HG03558 (cell line): Measurements from ENCODE around the gene WWC2.

ENCODE experiments used
- ATAC-seq: cut with Tn5 transposase; IDR thresholded peaks from one replicate; pipeline ENCODE4 v1.9.1; 2021; ENCODE audit warnings: moderate number of reproducible peaks; ENCODE audit not compliant: unreplicated experiment; ENCODE audit errors: extremely low read depth

WWC2 gene

DNA sequence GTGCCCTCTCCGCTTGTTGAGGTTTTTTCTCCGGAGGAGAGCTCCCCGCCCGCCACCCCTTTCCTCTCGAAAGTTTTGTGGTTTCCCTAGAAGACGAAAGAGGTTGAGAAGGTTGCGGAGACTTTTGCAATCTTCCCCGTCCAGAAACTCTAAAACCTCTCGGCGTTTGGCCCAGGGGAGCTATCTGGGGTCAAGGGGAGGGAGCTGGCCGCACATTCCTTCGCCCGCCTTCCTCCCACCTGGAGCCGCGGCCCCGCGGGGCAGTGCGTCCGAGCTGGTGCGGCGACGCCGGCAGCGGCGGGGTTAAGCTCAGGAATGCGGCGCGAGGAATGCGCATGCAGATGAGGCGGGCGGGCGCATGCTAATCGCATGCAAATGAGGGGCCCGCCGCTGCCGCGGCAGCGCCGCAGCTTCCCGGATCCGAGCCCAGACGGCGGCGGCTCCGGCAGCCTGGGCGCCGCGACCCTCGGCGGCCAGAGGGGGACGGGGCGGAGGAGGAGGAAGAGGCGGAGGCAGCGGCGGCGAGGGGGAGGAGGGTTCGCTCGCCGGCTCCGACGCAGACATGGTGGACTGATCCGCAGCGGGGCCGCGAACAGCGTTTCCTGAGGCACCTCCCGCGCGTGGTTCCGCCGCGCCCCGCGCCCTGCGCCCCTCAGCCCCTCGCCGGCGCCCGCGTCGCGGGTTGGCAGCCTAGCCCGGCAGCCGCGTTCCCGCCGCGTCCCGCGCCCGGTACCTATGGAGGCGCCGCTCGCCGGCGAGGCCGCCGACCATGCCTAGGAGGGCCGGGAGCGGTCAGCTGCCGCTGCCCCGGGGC is at the start of gene WWC2:
TSS of gene WWC2 (plus strand) at position 535 of the 814 bp plus-strand sequence. CDS start at position 770, 235 bp downstream.
- no peak for ATAC-seq

GRCh38 chr4:183053681-183054080 is 45.4 kb upstream of the WWC2 start:
- no peak for ATAC-seq

DNA sequence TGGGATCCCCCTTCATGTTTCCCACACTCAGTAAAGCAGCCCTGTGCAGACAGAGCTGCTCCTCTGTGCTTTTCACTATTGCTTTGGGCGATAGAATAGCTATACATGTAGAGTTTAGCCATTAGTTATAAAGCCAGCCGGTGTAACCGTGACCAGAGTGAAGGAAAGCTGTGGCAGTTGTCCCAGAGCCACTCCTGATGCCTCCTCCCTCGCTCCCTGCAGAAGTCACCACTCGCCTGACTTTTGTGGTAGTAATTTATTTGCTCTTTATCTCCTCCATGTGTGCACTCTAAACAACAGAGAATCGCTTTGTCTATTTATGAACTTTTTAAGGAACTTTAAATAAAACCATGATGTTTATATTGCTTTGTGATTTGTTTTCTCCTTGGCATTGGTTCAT is 41.8 kb upstream of the WWC2 start:
- no peak for ATAC-seq

DNA sequence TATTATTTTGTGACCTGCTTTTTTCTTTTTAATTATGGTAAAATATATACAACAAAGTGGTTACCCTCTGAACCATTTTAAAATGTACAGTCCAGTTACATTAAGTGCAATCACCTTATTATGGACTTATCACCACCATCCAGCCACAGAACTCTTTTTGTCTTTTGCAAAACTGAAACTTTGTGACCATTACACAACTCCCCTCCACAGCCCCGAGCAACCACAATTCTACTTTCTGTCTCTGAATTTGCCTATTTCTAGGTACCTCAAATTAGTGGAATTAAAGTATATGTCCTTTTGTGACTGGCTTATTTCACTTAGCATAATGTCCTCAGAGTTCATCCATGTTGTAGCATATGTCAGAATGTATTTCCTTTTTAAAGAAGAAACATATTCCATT is 39.3 kb upstream of the WWC2 start:
- no peak for ATAC-seq

DNA sequence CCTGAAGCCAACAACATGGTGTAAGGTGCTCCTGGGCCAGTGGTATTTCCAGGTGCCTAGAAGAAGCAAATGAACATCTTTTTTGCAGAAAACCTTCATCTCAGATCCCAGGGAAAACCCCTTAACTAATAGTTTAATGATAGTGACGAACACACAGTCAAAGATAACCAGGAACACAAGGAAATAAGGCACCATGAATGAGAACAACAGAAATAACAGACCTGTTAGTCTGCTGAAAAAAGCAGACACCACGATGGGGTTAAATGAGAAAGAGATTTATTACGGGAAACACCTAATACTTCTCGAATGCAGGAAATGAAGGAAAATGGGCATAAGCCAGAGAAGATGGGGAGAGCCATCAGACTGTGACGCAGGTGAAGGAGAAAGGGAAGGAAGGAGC is 30.6 kb upstream of the WWC2 start:
- ATAC-seq, result no peak

GRCh38 chr4:183071222-183071621 is 27.8 kb upstream of the WWC2 start:
- ATAC-seq, result no peak

GRCh38 chr4:183072176-183072575 is 26.9 kb upstream of the WWC2 start:
- ATAC-seq, result no peak

GRCh38 chr4:183073838-183074145 is 25.3 kb upstream of the WWC2 start:
- no peak for ATAC-seq

DNA sequence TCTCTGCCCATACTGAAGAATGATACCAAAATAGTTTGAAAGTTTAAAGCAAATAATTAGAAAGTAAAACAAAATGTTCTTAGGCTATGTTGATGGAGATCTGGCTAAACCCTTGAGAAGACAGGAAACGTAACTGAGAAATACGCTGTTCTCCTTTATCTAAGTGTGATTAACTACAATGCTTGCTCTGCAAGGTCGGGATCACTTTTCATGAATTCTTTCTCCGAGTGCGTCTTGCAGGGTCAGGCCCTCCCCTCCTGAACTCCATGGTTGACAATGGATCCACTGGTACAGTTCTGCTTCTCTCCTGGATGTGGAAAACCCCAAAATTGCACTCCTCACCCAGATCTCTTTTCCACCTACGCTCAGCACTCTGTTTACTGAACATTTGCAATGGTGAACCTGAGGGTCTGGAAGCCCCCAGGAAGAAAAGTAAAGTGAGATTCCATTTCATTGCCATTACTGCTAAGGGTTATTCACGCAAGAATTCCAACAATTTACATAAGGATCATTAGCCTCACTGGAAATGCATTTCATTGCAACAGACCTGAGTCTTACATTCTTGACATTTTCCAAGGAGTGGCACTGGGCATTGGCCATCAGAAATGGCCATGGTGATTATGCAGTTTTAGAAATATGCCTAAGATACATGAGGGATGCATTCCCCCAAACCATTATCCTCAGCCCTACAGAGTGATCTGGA is 24.6 kb upstream of the WWC2 start:
- ATAC-seq, result no peak

GRCh38 chr4:183078634-183079033 is 20.4 kb upstream of the WWC2 start:
- no peak for ATAC-seq

GRCh38 chr4:183080372-183081115 is 18.5 kb upstream of the WWC2 start:
- ATAC-seq, result no peak

- no peak for ATAC-seq
Observed at GRCh38 chr4:183081116-183081469, 18.0 kb upstream of the WWC2 start.

GRCh38 chr4:183082053-183082452 is 17.0 kb upstream of the WWC2 start:
- ATAC-seq, result no peak

- no peak for ATAC-seq
Observed at GRCh38 chr4:183094393-183095198, 4.5 kb upstream of the WWC2 start.

- ATAC-seq, result no peak
Observed at GRCh38 chr4:183095199-183095512, 3.9 kb upstream of the WWC2 start.

DNA sequence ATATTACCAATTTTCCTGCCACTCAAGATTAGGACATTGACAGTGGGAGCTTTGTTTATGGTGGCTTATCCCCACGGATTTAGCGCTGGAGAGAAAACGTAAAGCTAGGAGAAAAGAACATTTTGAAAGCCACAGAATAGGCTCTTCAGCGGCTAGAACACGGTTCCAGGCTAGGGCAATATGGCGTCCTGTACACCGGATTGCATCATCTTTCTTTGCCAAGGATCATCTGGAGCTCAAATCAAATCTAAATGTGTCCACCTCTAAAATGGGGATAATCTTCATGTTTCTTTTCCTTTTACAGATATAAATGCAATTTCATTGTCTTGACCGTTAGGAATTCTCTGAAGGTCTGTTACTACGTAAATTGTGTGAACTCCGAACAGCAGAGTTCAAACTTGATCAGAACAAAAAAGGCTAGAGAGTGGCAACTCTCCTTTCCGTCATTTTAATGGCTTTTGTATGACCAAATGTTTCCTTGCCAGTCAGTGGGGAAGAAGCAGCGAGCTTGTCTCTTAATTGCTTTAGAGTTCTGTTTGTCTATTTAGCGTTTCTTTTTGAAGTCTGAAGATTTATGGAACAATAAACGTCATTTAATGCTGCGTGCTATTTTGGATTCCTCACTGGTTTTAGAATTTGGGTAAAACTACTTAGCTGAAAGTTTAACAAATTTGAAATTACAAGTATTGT is 2.6 kb upstream of the WWC2 start:
- no peak for ATAC-seq

DNA sequence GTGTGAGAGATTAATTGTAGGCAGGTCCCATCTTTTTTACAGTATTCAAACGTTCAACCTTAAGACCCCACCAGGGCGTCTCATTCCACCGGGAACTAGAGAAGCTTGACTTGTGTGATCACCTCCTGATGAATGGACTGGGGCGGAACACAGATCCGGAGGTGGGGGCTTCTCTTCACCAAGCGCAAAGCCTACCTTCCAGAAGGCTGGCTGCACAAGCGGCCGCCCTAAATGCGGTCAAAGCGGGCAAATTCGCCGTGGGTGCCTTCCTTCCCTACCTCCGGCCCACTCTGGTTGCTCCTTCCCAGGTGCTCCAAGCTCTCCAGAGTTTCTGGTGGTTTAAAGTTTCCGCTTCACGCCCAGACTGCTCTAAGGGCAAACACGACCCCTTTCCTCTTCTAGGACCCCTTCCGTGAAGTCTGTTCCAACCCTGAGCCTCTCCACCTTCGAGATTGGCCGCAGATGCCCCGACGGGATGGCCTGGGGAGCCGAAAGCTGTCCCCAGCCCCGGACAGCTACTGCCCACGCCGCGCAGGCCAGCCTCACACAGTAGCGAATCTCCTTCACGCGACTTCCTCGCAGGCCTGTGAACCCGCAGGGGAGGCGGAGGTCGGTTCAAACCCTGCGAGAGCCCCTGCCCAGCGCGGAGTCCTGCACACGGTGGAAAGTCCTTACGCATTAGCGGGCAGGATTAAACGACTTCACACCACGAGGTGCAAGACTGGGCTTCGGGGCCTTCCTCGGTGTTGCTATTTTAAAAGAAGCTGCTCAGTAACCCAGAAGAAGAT is 1.6 kb upstream of the WWC2 start:
- ATAC-seq, result no peak

DNA sequence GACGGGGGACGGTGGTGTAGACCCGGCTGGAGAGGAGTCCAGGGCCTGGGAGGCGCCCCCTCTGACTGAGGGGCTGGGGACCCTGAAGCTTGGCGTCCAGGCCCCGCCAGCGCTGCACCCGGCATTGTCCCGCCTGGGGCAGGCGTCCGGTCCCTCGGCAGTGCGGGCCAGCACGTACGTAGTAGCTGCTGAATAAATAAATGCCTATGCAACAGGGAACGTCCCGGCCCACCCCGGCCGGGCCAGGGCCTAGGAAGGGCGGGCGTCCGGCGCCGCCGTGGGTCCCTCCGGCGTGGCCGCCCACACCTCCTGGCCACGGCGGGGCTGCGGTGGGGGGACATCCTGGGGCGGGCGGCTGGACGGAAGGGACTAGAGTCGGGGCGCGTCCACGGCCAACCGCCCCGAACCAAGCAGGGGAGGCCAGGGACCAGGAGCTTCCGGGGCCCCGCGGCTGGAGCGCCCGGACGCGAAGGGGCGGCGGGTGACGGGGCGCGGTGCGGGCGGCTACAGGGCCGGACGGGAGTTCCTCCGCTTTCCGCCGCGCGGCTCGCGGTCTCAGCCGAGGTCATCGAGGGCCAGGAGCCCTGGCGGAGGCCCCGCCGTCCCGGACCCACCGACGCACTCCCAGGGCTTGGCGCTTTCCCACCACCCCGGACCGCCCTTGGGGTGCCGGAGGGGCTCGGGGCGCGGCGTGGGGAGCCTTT is 886 bp upstream of the WWC2 start:
- ATAC-seq, result no peak
